G401.6 (cell line): ENCODE measurements around the gene SGF29.
"Not testable (repeated sequence)": the region's sequence is repeated elsewhere in the genome, so short reads cannot be mapped to it uniquely, and the experiment has no call there.

Source experiments
- FAIRE-seq: peaks from 2 replicates; lab custom pipeline; 2012; peaks lifted over from hg19 to GRCh38; lab: Jason Lieb, UNC

The SGF29 gene

GRCh38 chr16:28612359-28613280 lies 58.9 kb downstream of the SGF29 start:
- not testable (repeated sequence) for FAIRE-seq

- not testable (repeated sequence) for FAIRE-seq
Observed at GRCh38 chr16:28613912-28614311, 60.2 kb downstream of the SGF29 start.

- FAIRE-seq, result not testable (repeated sequence)
Observed at GRCh38 chr16:28614561-28614960, 60.8 kb downstream of the SGF29 start.

- FAIRE-seq, result not testable (repeated sequence)
Observed at GRCh38 chr16:28615486-28616223, 61.9 kb downstream of the SGF29 start.

GRCh38 chr16:28616224-28616577 lies 62.5 kb downstream of the SGF29 start:
- FAIRE-seq, result not testable (repeated sequence)

GRCh38 chr16:28616636-28617035 lies 62.9 kb downstream of the SGF29 start:
- FAIRE-seq, result no peak

- FAIRE-seq, result no peak
Observed at GRCh38 chr16:28617874-28618273, 64.2 kb downstream of the SGF29 start.

- FAIRE-seq, result not testable (repeated sequence)
Observed at GRCh38 chr16:28620316-28620715, 66.6 kb downstream of the SGF29 start.

GRCh38 chr16:28621481-28622155 lies 67.9 kb downstream of the SGF29 start:
- no peak for FAIRE-seq

GRCh38 chr16:28622532-28623171 lies 68.9 kb downstream of the SGF29 start:
- not testable (repeated sequence) for FAIRE-seq

GRCh38 chr16:28623172-28623711 lies 69.5 kb downstream of the SGF29 start:
- FAIRE-seq, result no peak

GRCh38 chr16:28630905-28631304 lies 77.2 kb downstream of the SGF29 start:
- not testable (repeated sequence) for FAIRE-seq

- not testable (repeated sequence) for FAIRE-seq
Observed at GRCh38 chr16:28636093-28636823, 82.5 kb downstream of the SGF29 start.

- not testable (repeated sequence) for FAIRE-seq
Observed at GRCh38 chr16:28637765-28638164, 84.0 kb downstream of the SGF29 start, which contains the start of gene NPIPB8. Gene NPIPB8 (plus strand): TSS chr16:28638065. CDS start chr16:28638361, 296 bp downstream.

- not testable (repeated sequence) for FAIRE-seq
Observed at GRCh38 chr16:28638359-28638758, 84.6 kb downstream of the SGF29 start.

GRCh38 chr16:28639959-28640358 lies 86.2 kb downstream of the SGF29 start:
- not testable (repeated sequence) for FAIRE-seq
